Prostate gland (tissue), 2 donors: Measurements from ENCODE around the gene FBLL1. TPM values are rescaled to one million over a fixed set of nuclear protein-coding genes. Genes with fewer than 3 reads are reported as not detected.

Experiments used
- DNase-seq: peaks from one replicate; pipeline ENCODE4 v3.0.0-alpha.2; 2019; ENCODE audit warnings: low spot score
- H3K27ac ChIP-seq, 2 donors: fragments of 200-600 bp; sonication (generic); 2 replicates each; pipeline ENCODE4 v1.5.1; 2017 to 2019
- H3K27me3 ChIP-seq: fragments of 200-600 bp; sonication (generic); replicated peaks from 2 replicates; pipeline ENCODE4 v1.5.1; 2019; ENCODE audit not compliant: insufficient read depth
- H3K36me3 ChIP-seq, 2 donors: fragments of 200-600 bp; sonication (generic); 1 replicate in 1 of 2; 2 replicates in 1 of 2; pipeline versions ENCODE4 v1.5.1 to v1.8.1; 2017 to 2019
- H3K4me1 ChIP-seq: fragments of 200-600 bp; sonication (generic); replicated peaks from 2 replicates; pipeline ENCODE4 v1.5.1; 2019
- H3K4me3 ChIP-seq, 2 donors: fragments of 200-600 bp; sonication (generic); 2 replicates each; pipeline ENCODE4 v1.5.1; 2017 to 2019
- H3K9me3 ChIP-seq: fragments of 200-600 bp; sonication (generic); 2 replicates; pipeline ENCODE4 v1.5.1; 2017
- POLR2A ChIP-seq: fragments of 450-650 bp; IDR thresholded peaks from one replicate; pipeline ENCODE4 v1.6.1; 2016; ENCODE audit warnings: antibody characterized with exemption, mild to moderate bottlenecking
- POLR2AphosphoS5 ChIP-seq: sonication (generic); formaldehyde crosslinking; IDR thresholded peaks from one replicate; pipeline ENCODE4 v1.6.1; 2017; ENCODE audit warnings: antibody characterized with exemption
- WGBS: methylation state at CpG from one replicate; pipeline ENCODE4 v1.1.5; 2018; 5-methylcytosine and 5-hydroxymethylcytosine counted together
- intact Hi-C: fragments of 100-400 bp; cut with DNase I; formaldehyde crosslinking; loops from one replicate; pipeline ENCODE4 v1.14.2; 2022
- total RNA-seq, 2 donors: library from RNA; depleted of rRNA; stranded (reverse); fragments of >200 nt; gene quantifications; one replicate each; pipeline ENCODE4 v1.1.0, GENCODE V29; 2016
- TF ChIP-seq, protein P1 (sequence below), 4 experiments: fragments of 200-600 bp in 2 of 4; fragments of 450-650 bp in 2 of 4; sonication (generic) in 2 of 4; IDR thresholded peaks; 1 replicate in 3 of 4; 2 replicates in 1 of 4; pipeline ENCODE4 v1.5.1; 2016 to 2019; ENCODE audit warnings: antibody characterized with exemption in 4 of 4, mild to moderate bottlenecking in 2 of 4, moderate library complexity in 2 of 4

Gene FBLL1
- total RNA-seq, 2 donors from 2014 or later, result 1.3 to 4.0 TPM

- TF ChIP-seq, protein P1, sequence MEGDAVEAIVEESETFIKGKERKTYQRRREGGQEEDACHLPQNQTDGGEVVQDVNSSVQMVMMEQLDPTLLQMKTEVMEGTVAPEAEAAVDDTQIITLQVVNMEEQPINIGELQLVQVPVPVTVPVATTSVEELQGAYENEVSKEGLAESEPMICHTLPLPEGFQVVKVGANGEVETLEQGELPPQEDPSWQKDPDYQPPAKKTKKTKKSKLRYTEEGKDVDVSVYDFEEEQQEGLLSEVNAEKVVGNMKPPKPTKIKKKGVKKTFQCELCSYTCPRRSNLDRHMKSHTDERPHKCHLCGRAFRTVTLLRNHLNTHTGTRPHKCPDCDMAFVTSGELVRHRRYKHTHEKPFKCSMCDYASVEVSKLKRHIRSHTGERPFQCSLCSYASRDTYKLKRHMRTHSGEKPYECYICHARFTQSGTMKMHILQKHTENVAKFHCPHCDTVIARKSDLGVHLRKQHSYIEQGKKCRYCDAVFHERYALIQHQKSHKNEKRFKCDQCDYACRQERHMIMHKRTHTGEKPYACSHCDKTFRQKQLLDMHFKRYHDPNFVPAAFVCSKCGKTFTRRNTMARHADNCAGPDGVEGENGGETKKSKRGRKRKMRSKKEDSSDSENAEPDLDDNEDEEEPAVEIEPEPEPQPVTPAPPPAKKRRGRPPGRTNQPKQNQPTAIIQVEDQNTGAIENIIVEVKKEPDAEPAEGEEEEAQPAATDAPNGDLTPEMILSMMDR (IDR thresholded peaks at IDR 0.05), result no peak
- TF ChIP-seq POLR2A, result no peak
- TF ChIP-seq POLR2AphosphoS5, result no peak
- H3K27ac ChIP-seq, result no peak overlapping the region
- H3K4me1 ChIP-seq, result no peaks in the 10 kb centered on the region
- no peaks in the 10 kb centered on the region for H3K36me3 ChIP-seq
- 93% methylated on average over 7 of the region's 7 CpGs for WGBS
- DNase-seq, result no peak
- H3K4me3 ChIP-seq, result no peak overlapping the region
- no peaks in the 10 kb centered on the region for H3K9me3 ChIP-seq
- intact Hi-C loops, result no loop called here
- H3K27me3 ChIP-seq, result no peaks in the 10 kb centered on the region
Measured at GRCh38 chr5:168549554-168549953, 20.4 kb downstream of the FBLL1 start.

- DNase-seq, result no peak
- Histone ChIP-seq H3K4me1 (no peaks in the 10 kb centered on the region), H3K9me3 (no peaks in the 10 kb centered on the region), H3K27me3 (no peaks in the 10 kb centered on the region), H3K36me3 (no peaks in the 10 kb centered on the region), H3K4me3 (no peak overlapping the region), H3K27ac (no peak overlapping the region)
- intact Hi-C loops, result no loop called here
- TF ChIP-seq POLR2A, result no peak
- TF ChIP-seq POLR2AphosphoS5, result no peak
- TF ChIP-seq, protein P1 (IDR thresholded peaks at IDR 0.05), result no peak
Measured at GRCh38 chr5:168550656-168551055, 21.6 kb downstream of the FBLL1 start.

DNA sequence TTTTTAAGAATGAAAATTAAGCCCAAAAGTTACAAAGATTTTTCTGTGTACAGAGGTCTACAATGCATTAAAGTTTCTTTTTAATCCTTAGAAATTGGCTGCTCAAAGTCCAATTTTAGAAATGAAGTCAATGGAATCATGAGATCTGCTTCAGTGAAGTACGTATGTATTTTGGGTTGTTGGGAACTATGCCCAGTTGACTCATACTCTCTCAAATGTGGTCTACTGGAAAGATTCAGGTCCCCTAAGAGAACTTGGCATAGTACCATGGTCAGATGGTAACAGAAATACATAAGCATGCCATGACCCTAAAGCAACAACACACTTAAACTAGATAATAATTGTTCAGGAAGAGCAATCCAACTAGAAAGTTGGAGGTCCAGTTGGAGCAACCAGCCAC, 23.0 kb downstream of the FBLL1 start:
- DNase-seq, result no peak
- no peaks in the 10 kb centered on the region for H3K27me3 ChIP-seq
- H3K9me3 ChIP-seq, result no peaks in the 10 kb centered on the region
- H3K4me1 ChIP-seq, result no peaks in the 10 kb centered on the region
- intact Hi-C loops, result no loop called here
- H3K27ac ChIP-seq, result no peak overlapping the region
- 48% methylated on average over 1 of the region's 1 CpG for whole genome bisulfite sequencing
- no peak overlapping the region for H3K4me3 ChIP-seq
- H3K36me3 ChIP-seq, result no peaks in the 10 kb centered on the region
- no peak for TF ChIP-seq POLR2AphosphoS5
- TF ChIP-seq, protein P1 (IDR thresholded peaks at IDR 0.05), result no peak
- no peak for TF ChIP-seq POLR2A

GRCh38 chr5:168553377-168554130, 24.4 kb downstream of the FBLL1 start:
- H3K27me3 ChIP-seq, result no peaks in the 10 kb centered on the region
- no peaks in the 10 kb centered on the region for H3K4me1 ChIP-seq
- H3K27ac ChIP-seq, result no peak overlapping the region
- H3K9me3 ChIP-seq, result no peaks in the 10 kb centered on the region
- no peaks in the 10 kb centered on the region for H3K36me3 ChIP-seq
- no peak for DNase-seq
- no peak overlapping the region for H3K4me3 ChIP-seq
- WGBS, result 90% methylated on average over 2 of the region's 2 CpGs
- TF ChIP-seq, protein P1 (IDR thresholded peaks at IDR 0.05), result no peak
- TF ChIP-seq POLR2AphosphoS5, result no peak
- TF ChIP-seq POLR2A, result no peak
- intact Hi-C loops, result no loop called here

GRCh38 chr5:168557389-168557788, 28.3 kb downstream of the FBLL1 start:
- H3K9me3 ChIP-seq, result no peaks in the 10 kb centered on the region
- WGBS, result 61% methylated on average over 2 of the region's 2 CpGs
- intact Hi-C loops, result no loop called here
- H3K4me1 ChIP-seq, result no peaks in the 10 kb centered on the region
- no peak overlapping the region for H3K4me3 ChIP-seq
- no peak overlapping the region for H3K27ac ChIP-seq
- no peak for DNase-seq
- H3K27me3 ChIP-seq, result no peaks in the 10 kb centered on the region
- no peaks in the 10 kb centered on the region for H3K36me3 ChIP-seq
- TF ChIP-seq, protein P1 (IDR thresholded peaks at IDR 0.05), result no peak
- TF ChIP-seq POLR2A, result no peak
- no peak for TF ChIP-seq POLR2AphosphoS5
